Measurements from ENCODE around the gene COL23A1. TPM values are rescaled to one million over a fixed set of nuclear protein-coding genes. Genes with fewer than 3 reads are reported as not detected.

Gene COL23A1
- total RNA-seq, 2 experiments from 2014 or later = 0.10 to 0.18 TPM

GRCh38 chr5:178531786-178532185 is 58.4 kb downstream of the COL23A1 start:
- no peaks in the 10 kb centered on the region for H3K4me1 Mint-ChIP-seq
- POLR2A ChIA-PET = no interaction called here
- H3K4me3 Mint-ChIP-seq = no peak overlapping the region
- no peaks in the 10 kb centered on the region for H3K9me3 Mint-ChIP-seq
- CTCF ChIA-PET = no interaction called here
- no peak for DNase-seq
- H3K27me3 Mint-ChIP-seq = no peaks in the 10 kb centered on the region
- no peak overlapping the region for H3K27ac Mint-ChIP-seq
- no peaks in the 10 kb centered on the region for H3K36me3 Mint-ChIP-seq (ENCODE audit: low read depth)

GRCh38 chr5:178530526-178530925 is 59.7 kb downstream of the COL23A1 start:
- Mint-ChIP-seq H3K4me1 (no peaks in the 10 kb centered on the region), H3K27me3 (no peaks in the 10 kb centered on the region), H3K27ac (no peak overlapping the region), H3K36me3 (ENCODE audit: low read depth) (no peaks in the 10 kb centered on the region), H3K4me3 (no peak overlapping the region), H3K9me3 (no peaks in the 10 kb centered on the region)
- ChIA-PET POLR2A (no interaction called here), CTCF (no interaction called here)
- no peak for DNase-seq

- Mint-ChIP-seq H3K4me1 (no peaks in the 10 kb centered on the region), H3K4me3 (no peak overlapping the region), H3K9me3 (no peaks in the 10 kb centered on the region), H3K27me3 (no peaks in the 10 kb centered on the region), H3K36me3 (ENCODE audit: low read depth) (no peaks in the 10 kb centered on the region), H3K27ac (no peak overlapping the region)
- ChIA-PET POLR2A (no interaction called here), CTCF (no interaction called here)
- no peak for DNase-seq
Measured at GRCh38 chr5:178529080-178529479, 61.1 kb downstream of the COL23A1 start.

GRCh38 chr5:178527458-178528307 is 62.5 kb downstream of the COL23A1 start:
- ChIA-PET CTCF (no interaction called here), POLR2A (no interaction called here)
- no peaks in the 10 kb centered on the region for H3K4me1 Mint-ChIP-seq
- H3K4me3 Mint-ChIP-seq = no peak overlapping the region
- no peaks in the 10 kb centered on the region for H3K27me3 Mint-ChIP-seq
- no peaks in the 10 kb centered on the region for H3K9me3 Mint-ChIP-seq
- no peak overlapping the region for H3K27ac Mint-ChIP-seq
- DNase-seq = no peak
- H3K36me3 Mint-ChIP-seq (ENCODE audit: low read depth) = no peaks in the 10 kb centered on the region

- DNase-seq = no peak
- Mint-ChIP-seq H3K9me3 (no peaks in the 10 kb centered on the region), H3K27ac (no peak overlapping the region), H3K4me1 (no peaks in the 10 kb centered on the region), H3K27me3 (no peaks in the 10 kb centered on the region), H3K36me3 (ENCODE audit: low read depth) (no peaks in the 10 kb centered on the region), H3K4me3 (no peak overlapping the region)
- ChIA-PET CTCF (no interaction called here), POLR2A (no interaction called here)
Measured at GRCh38 chr5:178526773-178527457, 63.3 kb downstream of the COL23A1 start.

GRCh38 chr5:178525906-178526732 is 64.1 kb downstream of the COL23A1 start:
- Mint-ChIP-seq H3K27me3 (no peaks in the 10 kb centered on the region), H3K27ac (no peak overlapping the region)
- DNase-seq = no peak

GRCh38 chr5:178524093-178524882 is 65.9 kb downstream of the COL23A1 start:
- H3K9me3 Mint-ChIP-seq = peaks cover 6% of the 10 kb centered on the region
- H3K27me3 Mint-ChIP-seq = no peaks in the 10 kb centered on the region
- no peak overlapping the region for H3K27ac Mint-ChIP-seq
- ChIA-PET CTCF (no interaction called here), POLR2A (no interaction called here)
- no peak overlapping the region for H3K4me3 Mint-ChIP-seq
- DNase-seq = no peak
- H3K36me3 Mint-ChIP-seq (ENCODE audit: low read depth) = no peaks in the 10 kb centered on the region
- no peaks in the 10 kb centered on the region for H3K4me1 Mint-ChIP-seq

More at GRCh38 chr5:178525906-178526732, 64.1 kb downstream of the COL23A1 start:
- no peaks in the 10 kb centered on the region for H3K4me1 Mint-ChIP-seq
- H3K4me3 Mint-ChIP-seq = no peak overlapping the region
- H3K36me3 Mint-ChIP-seq (ENCODE audit: low read depth) = no peaks in the 10 kb centered on the region
- ChIA-PET CTCF (no interaction called here), POLR2A (no interaction called here)
- no peaks in the 10 kb centered on the region for H3K9me3 Mint-ChIP-seq

- POLR2A ChIA-PET = no interaction called here
- DNase-seq = no peak
- Mint-ChIP-seq H3K4me1 (no peaks in the 10 kb centered on the region), H3K9me3 (peaks cover 6% of the 10 kb centered on the region), H3K27me3 (no peaks in the 10 kb centered on the region), H3K36me3 (ENCODE audit: low read depth) (no peaks in the 10 kb centered on the region), H3K27ac (no peak overlapping the region), H3K4me3 (no peak overlapping the region)
- CTCF ChIA-PET = no interaction called here
Measured at GRCh38 chr5:178522361-178522760, 67.8 kb downstream of the COL23A1 start.

GRCh38 chr5:178520851-178521250 is 69.3 kb downstream of the COL23A1 start:
- Mint-ChIP-seq H3K4me3 (no peak overlapping the region), H3K9me3 (peaks cover 6% of the 10 kb centered on the region), H3K4me1 (no peaks in the 10 kb centered on the region), H3K27ac (no peak overlapping the region), H3K27me3 (no peaks in the 10 kb centered on the region), H3K36me3 (ENCODE audit: low read depth) (no peaks in the 10 kb centered on the region)
- ChIA-PET POLR2A (no interaction called here), CTCF (no interaction called here)
- DNase-seq = no peak

GRCh38 chr5:178519804-178520203 is 70.4 kb downstream of the COL23A1 start:
- H3K4me3 Mint-ChIP-seq = no peak overlapping the region
- no peak overlapping the region for H3K27ac Mint-ChIP-seq
- H3K36me3 Mint-ChIP-seq (ENCODE audit: low read depth) = no peaks in the 10 kb centered on the region
- ChIA-PET CTCF (no interaction called here), POLR2A (no interaction called here)
- peaks cover 6% of the 10 kb centered on the region for H3K9me3 Mint-ChIP-seq
- no peaks in the 10 kb centered on the region for H3K27me3 Mint-ChIP-seq
- DNase-seq = no peak
- H3K4me1 Mint-ChIP-seq = no peaks in the 10 kb centered on the region

GRCh38 chr5:178519155-178519554 is 71.0 kb downstream of the COL23A1 start:
- H3K9me3 Mint-ChIP-seq = peaks cover 6% of the 10 kb centered on the region
- no peak for DNase-seq
- no peaks in the 10 kb centered on the region for H3K27me3 Mint-ChIP-seq
- ChIA-PET CTCF (no interaction called here), POLR2A (no interaction called here)
- no peaks in the 10 kb centered on the region for H3K36me3 Mint-ChIP-seq (ENCODE audit: low read depth)
- H3K27ac Mint-ChIP-seq = no peak overlapping the region
- no peak overlapping the region for H3K4me3 Mint-ChIP-seq
- no peaks in the 10 kb centered on the region for H3K4me1 Mint-ChIP-seq

- H3K4me3 Mint-ChIP-seq = no peak overlapping the region
- H3K4me1 Mint-ChIP-seq = no peaks in the 10 kb centered on the region
- ChIA-PET POLR2A (no interaction called here), CTCF (interaction anchor here (0.6 kb wide), 1 partner anchor 281 kb away, joined by 7 read pairs; no protein-coding TSS in a partner anchor)
- H3K27me3 Mint-ChIP-seq = no peaks in the 10 kb centered on the region
- H3K9me3 Mint-ChIP-seq = peaks cover 6% of the 10 kb centered on the region
- H3K36me3 Mint-ChIP-seq (ENCODE audit: low read depth) = no peaks in the 10 kb centered on the region
- DNase-seq = no peak
- no peak overlapping the region for H3K27ac Mint-ChIP-seq
Measured at GRCh38 chr5:178516504-178517235, 73.5 kb downstream of the COL23A1 start.

All from activated CD4-positive, alpha-beta memory T cell treated with anti-CD3 and anti-CD28 coated beads, Interleukin-2, amount 10 ng/mL, durations not matched to agents 7 days and 5 days (primary cell).